Caco-2 (cell line): ENCODE data around the gene NCAPD3. TPM values are rescaled to one million over a fixed set of nuclear protein-coding genes. Genes with fewer than 3 reads are reported as not detected.
A peak's percentile ranks its signal among the peaks of the same experiment; 100 is the strongest.
"Not testable (repeated sequence)": the region's sequence is repeated elsewhere in the genome, so short reads cannot be mapped to it uniquely, and the experiment has no call there.

ENCODE experiments used
- BruUV-seq: library from RNA; stranded (reverse); fragments of 400-500 nt; replicated peaks from 2 replicates; lab custom pipeline; 2021; lab: Mats Ljungman, UMichigan
- CTCF ChIA-PET: fragments of 300-600 bp; sonication (Branson Sonifier 250); formaldehyde crosslinking; loops from one replicate; lab custom pipeline; 2022; ENCODE audit warnings: antibody characterized with exemption; lab: Charles Lee
- POLR2A ChIA-PET: fragments of 300-600 bp; sonication (Branson Sonifier 250); formaldehyde crosslinking; loops from one replicate; lab custom pipeline; 2022; ENCODE audit warnings: antibody characterized with exemption; lab: Charles Lee
- DNase-seq, 2 experiments: peaks; one replicate each; pipeline versions ENCODE4 v3.0.0 to v3.0.0-alpha.2; 2020 to 2022
- H3K27me3 ChIP-seq: replicated peaks from 2 replicates; pipeline ENCODE4 v1.6.0; 2011; ENCODE audit warnings: low read length; ENCODE audit not compliant: control insufficient read depth, insufficient read depth
- H3K36me3 ChIP-seq: 2 replicates; pipeline ENCODE4 v1.5.1; 2011; ENCODE audit warnings: low read length; ENCODE audit not compliant: control insufficient read depth, insufficient read depth
- H3K4me1 ChIP-seq: fragments of 250-450 bp; sonication (Bioruptor Pico); 2 replicates; pipeline ENCODE4 v1.5.1; 2020; ENCODE audit warnings: mild to moderate bottlenecking
- H3K4me3 ChIP-seq: 2 replicates; pipeline ENCODE4 v1.5.1; 2011; ENCODE audit warnings: low read depth, mild to moderate bottlenecking, control low read depth, low read length
- H3K9me3 ChIP-seq: fragments of 250-450 bp; sonication (Bioruptor Pico); 2 replicates; pipeline ENCODE4 v1.5.1; 2020; ENCODE audit warnings: mild to moderate bottlenecking, moderate library complexity
- H3K27ac Mint-ChIP-seq: one replicate; pipeline ENCODE4 v1.8.0; 2022; ENCODE audit warnings: mixed read lengths; ENCODE audit not compliant: unreplicated experiment
- H3K27me3 Mint-ChIP-seq: one replicate; pipeline ENCODE4 v1.8.0; 2022; ENCODE audit warnings: mixed read lengths; ENCODE audit not compliant: insufficient read depth, unreplicated experiment
- H3K36me3 Mint-ChIP-seq: one replicate; pipeline ENCODE4 v1.8.0; 2022; ENCODE audit warnings: mild to moderate bottlenecking, mixed read lengths; ENCODE audit not compliant: insufficient read depth, unreplicated experiment
- H3K4me1 Mint-ChIP-seq: one replicate; pipeline ENCODE4 v1.8.0; 2022; ENCODE audit warnings: low read depth, mixed read lengths; ENCODE audit not compliant: unreplicated experiment
- H3K4me3 Mint-ChIP-seq: one replicate; pipeline ENCODE4 v1.8.0; 2022; ENCODE audit warnings: mild to moderate bottlenecking, moderate library complexity, mixed read lengths; ENCODE audit not compliant: unreplicated experiment
- H3K9me3 Mint-ChIP-seq: one replicate; pipeline ENCODE4 v1.8.0; 2022; ENCODE audit warnings: mixed read lengths; ENCODE audit not compliant: unreplicated experiment
- CTCF ChIP-seq, 2 experiments: fragments of 200-600 bp in 1 of 2; IDR thresholded peaks; 1 replicate in 1 of 2; 2 replicates in 1 of 2; pipeline versions ENCODE4 v1.5.1 to v1.8.0; 2011 to 2022; ENCODE audit warnings: antibody characterized with exemption in 1 of 2, control low read depth in 1 of 2, inconsistent platforms in 1 of 2, low read depth in 1 of 2, low read length in 1 of 2, mild to moderate bottlenecking in 1 of 2, moderate library complexity in 1 of 2; ENCODE audit not compliant: insufficient read depth in 1 of 2, severe bottlenecking in 1 of 2, unreplicated experiment in 1 of 2
- intact Hi-C: fragments of 100-400 bp; cut with micrococcal nuclease; formaldehyde crosslinking; loops from one replicate; pipeline ENCODE4 v1.10.0; 2022; ENCODE audit not compliant: unreplicated experiment
- total RNA-seq: library from RNA; stranded (reverse); gene quantifications from 2 replicates; pipeline ENCODE4 v1.2.3, GENCODE V29; 2022

The NCAPD3 gene
- total RNA-seq, 1 experiment from 2014 or later: 108 TPM

- Histone ChIP-seq H3K4me1 (0 out of 2 replicates have a peak, but pooled peaks cover 8% of the 10 kb centered on the region), H3K4me3 (no peak overlapping the region), H3K27me3 (no peaks in the 10 kb centered on the region), H3K36me3 (no peaks in the 10 kb centered on the region), H3K9me3 (no peaks in the 10 kb centered on the region)
- no TSS peak for BruUV-seq
- Mint-ChIP-seq H3K27ac (no peak overlapping the region), H3K9me3 (no peaks in the 10 kb centered on the region), H3K4me1 (peaks cover 6% of the 10 kb centered on the region), H3K4me3 (no peak overlapping the region), H3K27me3 (no peaks in the 10 kb centered on the region), H3K36me3 (peaks cover 8% of the 10 kb centered on the region)
- DNase-seq: peak in 1 of 2 experiments; percentile 14
- intact Hi-C loops: no loop called here
- ChIA-PET POLR2A (no interaction called here), CTCF (interaction anchor here (0.6 kb wide), 1 partner anchor 159 kb away, joined by 3 read pairs; no protein-coding TSS in a partner anchor)
- no peak for TF ChIP-seq CTCF (IDR thresholded peaks at IDR 0.05; ENCODE audit: insufficient read depth in 1 of 2, low read depth in 1 of 2, low read length in 1 of 2, severe bottlenecking in 1 of 2, unreplicated experiment in 1 of 2)
These were observed 33.3 kb upstream of the NCAPD3 start for GRCh38 chr11:134257101-134257500.

GRCh38 chr11:134255184-134255561, 31.4 kb upstream of the NCAPD3 start:
- POLR2A ChIA-PET, H3K27ac Mint-ChIP-seq, H3K9me3 ChIP-seq, intact Hi-C loops, DNase-seq, H3K4me3 Mint-ChIP-seq, H3K4me1 Mint-ChIP-seq, H3K9me3 Mint-ChIP-seq, H3K27me3 ChIP-seq, BruUV-seq, H3K27me3 Mint-ChIP-seq, H3K4me3 ChIP-seq, H3K36me3 ChIP-seq, H3K36me3 Mint-ChIP-seq: not testable (repeated sequence)
- H3K4me1 ChIP-seq: 0 out of 2 replicates have a peak, but pooled peaks cover 10% of the 10 kb centered on the region
- CTCF ChIA-PET: interaction anchor here (1.1 kb wide), 1 partner anchor 33 kb away, joined by 3 read pairs; no protein-coding TSS in a partner anchor

GRCh38 chr11:134254433-134255183, 30.8 kb upstream of the NCAPD3 start:
- peak overlapping the region; percentile 89 for H3K4me3 Mint-ChIP-seq
- H3K9me3 Mint-ChIP-seq: no peaks in the 10 kb centered on the region
- ChIA-PET CTCF (interaction anchor here (0.6 to 1.4 kb wide), 3 partner anchors 8 to 33 kb away, joined by 3 to 8 read pairs (median 3); no protein-coding TSS in a partner anchor), POLR2A (interaction anchor here (0.7 to 1.3 kb wide), 2 partner anchors 31 to 1196 kb away, joined by 9 to 10 read pairs; partner anchors contain the start of gene NCAPD3)
- TF ChIP-seq CTCF (IDR thresholded peaks at IDR 0.05; ENCODE audit: insufficient read depth in 1 of 2, low read depth in 1 of 2, low read length in 1 of 2, severe bottlenecking in 1 of 2, unreplicated experiment in 1 of 2): no peak
- Histone ChIP-seq H3K27me3 (no peaks in the 10 kb centered on the region), H3K4me1 (0 out of 2 replicates have a peak, but pooled peaks cover 10% of the 10 kb centered on the region), H3K9me3 (no peaks in the 10 kb centered on the region), H3K4me3 (peak overlapping the region; percentile 64), H3K36me3 (no peaks in the 10 kb centered on the region; the same call in 1 of the 2 replicates)
- H3K4me1 Mint-ChIP-seq: peaks cover 7% of the 10 kb centered on the region
- BruUV-seq: TSS peak; percentile 46
- H3K36me3 Mint-ChIP-seq: peaks cover 8% of the 10 kb centered on the region
- no peak overlapping the region for H3K27ac Mint-ChIP-seq
- H3K27me3 Mint-ChIP-seq: no peaks in the 10 kb centered on the region
- intact Hi-C loops: loop anchor here (5.0 kb wide), 1 partner anchor 78 kb away; the partner anchor contains the start of gene GLB1L2
- no peak for DNase-seq
